K562 (cell line): Measurements from ENCODE around the gene GBX1. TPM values are rescaled to one million over a fixed set of nuclear protein-coding genes. Genes with fewer than 3 reads are reported as not detected.

Source experiments
- ATAC-seq: fragments of 200-7000 bp; cut with Tn5 transposase; 3 replicates; pipeline ENCODE4 v1.9.1; 2020; ENCODE audit warnings: moderate library complexity
- BruUV-seq: library from RNA; stranded (reverse); fragments of 400-500 nt; replicated peaks from 2 replicates; lab custom pipeline; 2021; lab: Mats Ljungman, UMichigan
- CTCF ChIA-PET: fragments of 300-600 bp; formaldehyde crosslinking; extraction: SDS; loops from one replicate; lab custom pipeline; 2021; ENCODE audit warnings: low intra/inter-chr PET ratio; lab: Yijun Ruan, JAX
- POLR2A ChIA-PET: fragments of 300-600, 350-650 bp; sonication (Branson Sonifier 250); formaldehyde crosslinking; extraction: SDS; loops from one replicate; lab custom pipeline; 2021; ENCODE audit warnings: antibody characterized with exemption, inconsistent platforms; lab: Yijun Ruan, JAX
- DNase-seq, 4 experiments: peaks; one replicate each; pipeline versions ENCODE4 v3.0.0 to v3.0.0-alpha.2; 2011 to 2018; ENCODE audit warnings: low spot score in 3 of 4, mixed read lengths in 3 of 4; ENCODE audit errors: extremely low read depth in 1 of 4
- FAIRE-seq: peaks from 2 replicates; lab custom pipeline; 2011; peaks lifted over from hg19 to GRCh38; lab: Jason Lieb, UNC
- H2AFZ ChIP-seq: 2 replicates; pipeline ENCODE4 v1.6.0; 2011; ENCODE audit warnings: low read depth, low read length, control low read depth, inconsistent platforms
- H3K27ac ChIP-seq: fragments of 200-600 bp; 3 replicates; pipeline ENCODE4 v1.8.0; 2011; ENCODE audit warnings: low read depth, mild to moderate bottlenecking, control low read depth, inconsistent platforms, low read length, moderate library complexity, mixed read lengths; ENCODE audit errors: extremely low read depth
- H3K27me3 ChIP-seq, 2 experiments: fragments of 300-600 bp in 1 of 2; 2 replicates in 1 of 2; 3 replicates in 1 of 2; pipeline versions ENCODE4 v1.6.0 to v1.8.0; 2011; ENCODE audit warnings: inconsistent platforms in 2 of 2, low read length in 2 of 2, mild to moderate bottlenecking in 1 of 2, mixed read lengths in 1 of 2, moderate library complexity in 1 of 2; ENCODE audit not compliant: control insufficient read depth in 2 of 2, insufficient read depth in 2 of 2
- H3K36me3 ChIP-seq: fragments of 300-600 bp; 3 replicates; pipeline ENCODE4 v1.8.0; 2011; ENCODE audit warnings: mild to moderate bottlenecking, low read length, inconsistent platforms; ENCODE audit not compliant: control insufficient read depth, insufficient read depth
- H3K4me1 ChIP-seq, 2 experiments: fragments of 200-600 bp in 1 of 2; replicated peaks in 1 of 2; 2 replicates in 1 of 2; 3 replicates in 1 of 2; pipeline versions ENCODE4 v1.5.1 to v1.8.0; 2011; ENCODE audit warnings: inconsistent platforms in 2 of 2, low read length in 2 of 2, mild to moderate bottlenecking in 1 of 2, mixed read lengths in 1 of 2, moderate library complexity in 1 of 2; ENCODE audit not compliant: control insufficient read depth in 2 of 2, insufficient read depth in 2 of 2
- H3K4me2 ChIP-seq: 2 replicates; pipeline ENCODE4 v1.6.1; 2011; ENCODE audit warnings: low read length, control low read depth, inconsistent platforms, mixed read lengths; ENCODE audit not compliant: insufficient read depth
- H3K4me3 ChIP-seq: fragments of 200-600 bp; sonication (generic), shearing (Covaris generic); 2 replicates; pipeline ENCODE4 v1.5.1; 2016; ENCODE audit warnings: control low read depth, inconsistent platforms
- H3K79me2 ChIP-seq: fragments of 200-600 bp; 3 replicates; pipeline ENCODE4 v1.8.0; 2011; ENCODE audit warnings: low read length, inconsistent platforms; ENCODE audit not compliant: control insufficient read depth, insufficient read depth
- H3K9ac ChIP-seq, 2 experiments: 2 replicates each; pipeline versions ENCODE4 v1.6.0 to v1.6.1; 2011; ENCODE audit warnings: low read depth in 2 of 2, low read length in 2 of 2, control low read depth in 1 of 2, inconsistent platforms in 1 of 2, mild to moderate bottlenecking in 1 of 2, mixed read lengths in 1 of 2; ENCODE audit not compliant: insufficient read depth in 1 of 2
- H3K9me1 ChIP-seq: one replicate; pipeline ENCODE4 v1.6.0; 2011; ENCODE audit warnings: inconsistent platforms, mild to moderate bottlenecking, low read length, moderate library complexity; ENCODE audit not compliant: control insufficient read depth, insufficient read depth
- H3K9me3 ChIP-seq: replicated peaks from 2 replicates; pipeline ENCODE4 v1.5.1; 2011; ENCODE audit warnings: low read depth, low read length, inconsistent platforms; ENCODE audit not compliant: control insufficient read depth, insufficient read depth
- H4K20me1 ChIP-seq: replicated peaks from 2 replicates; pipeline ENCODE4 v1.6.1; 2011; ENCODE audit warnings: low read length, inconsistent platforms, mixed read lengths; ENCODE audit not compliant: control insufficient read depth, insufficient read depth
- POLR2G ChIP-seq: fragments of 200-400 bp; formaldehyde crosslinking; IDR thresholded peaks from 2 replicates; pipeline ENCODE4 v1.6.1; 2017; ENCODE audit warnings: low read depth, mild to moderate bottlenecking, antibody characterized with exemption, low read length, moderate library complexity
- ZBTB1 ChIP-seq: sonication (generic); formaldehyde crosslinking; IDR thresholded peaks from 2 replicates; pipeline ENCODE4 v1.8.1; 2023; ENCODE audit warnings: missing genetic modification reagents, low read depth, mild to moderate bottlenecking, borderline replicate concordance
- ZNF589 ChIP-seq: fragments of 200-800 bp; sonication (Bioruptor generic); IDR thresholded peaks from 2 replicates; pipeline ENCODE4 v1.6.1; 2016; ENCODE audit warnings: low read depth, missing genetic modification characterization, missing compliant biosample characterization
- WGBS: fragments of 100-300 bp; shearing (Covaris generic); methylation state at CpG from one replicate; pipeline ENCODE4 v1.1.6; 2016; ENCODE audit warnings: low coverage, mixed read lengths; ENCODE audit not compliant: insufficient coverage; ENCODE audit errors: missing lambda C conversion rate; 5-methylcytosine and 5-hydroxymethylcytosine counted together
- in situ Hi-C: fragments of 300-500 bp; cut with MboI; formaldehyde crosslinking; loops from 4 replicates; pipeline ENCODE4 v1.15.0; 2018; ENCODE audit warnings: inconsistent platforms, mixed read lengths
- intact Hi-C: fragments of 100-400 bp; cut with micrococcal nuclease; formaldehyde crosslinking; loops from 2 replicates; pipeline ENCODE4 v1.14.2; 2022
- polyA plus RNA-seq, 8 experiments: library from polyadenylated mRNA; depleted of rRNA in 4 of 8; stranded (reverse) in 5 of 8; unstranded in 3 of 8; fragments of >200 nt; fragmentation: Nextera tagmentation in 2 of 8; fragmentation: Illumina TruSeq in 1 of 8; extraction: Ambion mirVana in 2 of 8; extraction: Trizol in 1 of 8; gene quantifications; 2 replicates each; pipeline versions ENCODE4 v1.2.1 to v1.2.3, GENCODE V29; 2011 to 2014; ENCODE audit warnings: inconsistent platforms in 1 of 8, missing spikeins in 1 of 8
- total RNA-seq, 7 experiments: library from RNA; depleted of rRNA in 6 of 7; stranded (reverse); fragments of >200 nt in 6 of 7; fragmentation: Illumina TruSeq in 2 of 7; extraction: Trizol in 2 of 7; gene quantifications; 2 replicates each; pipeline versions ENCODE4 v1.2.1 to v1.2.3, GENCODE V29; 2011 to 2021; ENCODE audit warnings: low replicate concordance in 1 of 7

Gene GBX1
- total and polyA plus RNA-seq, 9 of the 15 experiments (the other 6 are each of a cell fraction or from before 2014, with no cell fraction given): not detected

- H3K36me3 ChIP-seq: peaks cover 84% of the 10 kb centered on the region; the same call in 2 of the 3 replicates
- H3K9me1 ChIP-seq: peaks cover 13% of the 10 kb centered on the region
- no peak overlapping the region for H2AFZ ChIP-seq
- no peaks in the 10 kb centered on the region for H3K9me3 ChIP-seq
- POLR2A ChIA-PET: interaction anchor here (0.5 to 1.2 kb wide), 6 partner anchors 18 to 193 kb away, joined by 3 to 5 read pairs (median 3); no protein-coding TSS in a partner anchor
- no peak for DNase-seq
- H3K4me3 ChIP-seq: no peak overlapping the region
- H3K79me2 ChIP-seq: peaks cover 41% of the 10 kb centered on the region
- no peaks in the 10 kb centered on the region for H3K27me3 ChIP-seq
- CTCF ChIA-PET: no interaction called here
- no TSS peak for BruUV-seq
- no peak for FAIRE-seq
- peak; percentile 38 for TF ChIP-seq POLR2G
- TF ChIP-seq ZNF589 (CRISPR knock-in tag): no peak
- no peak for TF ChIP-seq ZBTB1 (CRISPR knock-in tag)
- no peak for ATAC-seq
- H4K20me1 ChIP-seq: peaks cover 45% of the 10 kb centered on the region
- H3K27ac ChIP-seq: no peak overlapping the region
- peaks cover 20 to 64% of the 10 kb centered on the region in 2 experiments for H3K4me1 ChIP-seq
- no peak overlapping the region for H3K4me2 ChIP-seq
- whole genome bisulfite sequencing: 95% methylated on average over 27 of the region's 27 CpGs
- intact Hi-C loops: no loop called here
- in situ Hi-C loops: no loop called here
- H3K9ac ChIP-seq: peak overlapping the region in 1 of 2 experiments; percentile 64; a peak in 2 of 4 replicates
Measured at GRCh38 chr7:151116603-151117440, 50.7 kb downstream of the GBX1 start.
